Kidney (tissue), 14 donors: Measurements from ENCODE around the gene ADTRP. TPM values are rescaled to one million over a fixed set of nuclear protein-coding genes. Genes with fewer than 3 reads are reported as not detected.

Experiments used
- DNase-seq, 5 donors: peaks; one replicate each; pipeline ENCODE4 v3.0.0-alpha.2; 2013 to 2020
- FAIRE-seq: peaks from 2 replicates; lab custom pipeline; 2012; peaks lifted over from hg19 to GRCh38; lab: Jason Lieb, UNC
- H3K27ac ChIP-seq, 2 donors: one replicate each; pipeline ENCODE4 v1.7.0; 2013; ENCODE audit warnings: low read depth in 2 of 2, low read length in 2 of 2, inconsistent platforms in 1 of 2
- H3K27me3 ChIP-seq: one replicate; pipeline ENCODE4 v1.7.1; 2013; ENCODE audit warnings: low read length, inconsistent platforms; ENCODE audit not compliant: control insufficient read depth, insufficient read depth
- H3K36me3 ChIP-seq, 3 donors: one replicate each; pipeline versions ENCODE4 v1.7.0 to v1.7.1; 2013; ENCODE audit warnings: low read length in 3 of 3, control low read depth in 1 of 3, inconsistent platforms in 1 of 3; ENCODE audit not compliant: insufficient read depth in 3 of 3, control insufficient read depth in 2 of 3
- H3K4me1 ChIP-seq, 3 donors: one replicate each; pipeline versions ENCODE4 v1.7.0 to v1.7.1; 2013; ENCODE audit warnings: low read length in 3 of 3, inconsistent platforms in 1 of 3, low read depth in 1 of 3; ENCODE audit not compliant: control insufficient read depth in 2 of 3, insufficient read depth in 2 of 3
- H3K4me3 ChIP-seq, 3 donors: one replicate each; pipeline versions ENCODE4 v1.7.0 to v1.8.1; 2013; ENCODE audit warnings: low read length in 3 of 3, control low read depth in 1 of 3, inconsistent platforms in 1 of 3
- H3K9ac ChIP-seq, 3 donors: one replicate each; pipeline versions ENCODE4 v1.7.0 to v1.7.1; 2013; ENCODE audit warnings: low read length in 3 of 3, control low read depth in 1 of 3, inconsistent platforms in 1 of 3
- H3K9me3 ChIP-seq, 3 donors: one replicate each; pipeline versions ENCODE4 v1.7.0 to v1.7.1; 2013; ENCODE audit warnings: low read length in 3 of 3, control low read depth in 1 of 3, inconsistent platforms in 1 of 3; ENCODE audit not compliant: control insufficient read depth in 2 of 3, insufficient read depth in 1 of 3
- intact Hi-C: fragments of 100-400 bp; cut with DNase I; formaldehyde crosslinking; loops from one replicate; pipeline ENCODE4 v1.11.1; 2022
- polyA plus RNA-seq: library from polyadenylated mRNA; stranded (reverse); fragments of 350-450 nt; fragmentation: Illumina TruSeq; extraction: RNeasy Lipid Tissue Mini Kit (QIAGEN cat#74804); gene quantifications from one replicate; pipeline ENCODE4 v1.2.3, GENCODE V29; 2014; ENCODE audit warnings: low read depth, low replicate concordance; ENCODE audit not compliant: insufficient read depth
- total RNA-seq: library from RNA; stranded (reverse); fragmentation: NEBNext Ultra II Directional; extraction: Animal tissue kit (Norgen Biotek cat#: 25700); gene quantifications from one replicate; pipeline ENCODE4 v1.2.1, GENCODE V29; 2021
- TF ChIP-seq, protein P1 (sequence below): IDR thresholded peaks from 3 replicates; pipeline ENCODE4 v1.5.1; 2012; ENCODE audit warnings: mild to moderate bottlenecking, moderate library complexity, borderline replicate concordance; ENCODE audit not compliant: insufficient read depth; ENCODE audit errors: extremely low read depth
- donor health status: control.
- donor health status: control.
- donor health status: control.
- donor health status: control.
- donor health status: control.
- donor health status: DM: yes; HTN: yes; CAD: no.
- donor health status: Normal renal cell carcinoma (clear cell type).

ADTRP gene
- total and polyA plus RNA-seq, 2 donors from 2014 or later: 2.7 to 5.9 TPM

DNA sequence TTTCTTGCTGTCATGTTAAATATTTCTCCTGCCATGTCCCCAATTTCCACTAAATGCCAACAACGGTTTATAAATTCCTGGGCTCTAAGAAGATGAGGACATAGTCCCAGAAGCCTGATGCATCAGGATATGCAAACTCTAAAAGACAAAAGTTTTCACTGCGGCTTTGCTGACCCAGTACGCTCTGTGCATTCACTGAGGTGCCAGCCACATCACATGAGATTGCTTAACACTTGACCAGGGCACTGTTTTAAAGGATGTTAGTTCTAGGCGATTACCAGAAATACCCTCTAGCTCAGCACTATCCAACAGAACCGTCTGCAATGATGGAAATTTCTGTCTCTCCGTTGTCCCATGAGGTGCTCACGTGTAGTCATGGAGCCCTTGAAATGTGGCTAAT, 19.9 kb upstream of the ADTRP start:
- TF ChIP-seq, protein P1, sequence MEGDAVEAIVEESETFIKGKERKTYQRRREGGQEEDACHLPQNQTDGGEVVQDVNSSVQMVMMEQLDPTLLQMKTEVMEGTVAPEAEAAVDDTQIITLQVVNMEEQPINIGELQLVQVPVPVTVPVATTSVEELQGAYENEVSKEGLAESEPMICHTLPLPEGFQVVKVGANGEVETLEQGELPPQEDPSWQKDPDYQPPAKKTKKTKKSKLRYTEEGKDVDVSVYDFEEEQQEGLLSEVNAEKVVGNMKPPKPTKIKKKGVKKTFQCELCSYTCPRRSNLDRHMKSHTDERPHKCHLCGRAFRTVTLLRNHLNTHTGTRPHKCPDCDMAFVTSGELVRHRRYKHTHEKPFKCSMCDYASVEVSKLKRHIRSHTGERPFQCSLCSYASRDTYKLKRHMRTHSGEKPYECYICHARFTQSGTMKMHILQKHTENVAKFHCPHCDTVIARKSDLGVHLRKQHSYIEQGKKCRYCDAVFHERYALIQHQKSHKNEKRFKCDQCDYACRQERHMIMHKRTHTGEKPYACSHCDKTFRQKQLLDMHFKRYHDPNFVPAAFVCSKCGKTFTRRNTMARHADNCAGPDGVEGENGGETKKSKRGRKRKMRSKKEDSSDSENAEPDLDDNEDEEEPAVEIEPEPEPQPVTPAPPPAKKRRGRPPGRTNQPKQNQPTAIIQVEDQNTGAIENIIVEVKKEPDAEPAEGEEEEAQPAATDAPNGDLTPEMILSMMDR: no peak
- no peak for FAIRE-seq
- intact Hi-C loops: no loop called here

DNA sequence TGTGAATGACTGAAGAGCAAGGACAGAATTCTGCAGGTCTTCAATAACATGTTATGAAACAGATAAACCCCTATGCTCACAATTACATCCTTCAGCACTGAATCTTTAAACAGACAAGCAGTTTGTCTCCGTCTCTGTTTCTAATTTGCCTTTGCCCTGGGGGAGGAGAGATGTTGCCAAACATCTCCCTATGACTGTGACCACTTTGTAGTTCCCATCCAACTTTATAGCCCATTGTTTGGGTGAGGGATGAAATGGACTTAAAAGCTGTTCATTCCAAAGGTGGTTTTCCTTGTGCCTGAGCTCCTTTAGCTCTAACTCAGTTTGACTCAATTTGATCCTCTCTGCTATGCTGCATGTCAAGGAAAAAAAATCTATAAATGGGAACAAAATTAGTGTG, 19.5 kb upstream of the ADTRP start:
- no peak for DNase-seq
- H3K36me3 ChIP-seq: no peaks in the 10 kb centered on the region
- FAIRE-seq: no peak
- H3K9me3 ChIP-seq: no peaks in the 10 kb centered on the region
- H3K4me1 ChIP-seq: peaks cover 0 to 8% (median 6%) of the 10 kb centered on the region in 3 donors
- TF ChIP-seq, protein P1: no peak
- intact Hi-C loops: no loop called here
- no peaks in the 10 kb centered on the region for H3K27me3 ChIP-seq
- H3K9ac ChIP-seq: no peak overlapping the region
- H3K27ac ChIP-seq: no peak overlapping the region
- H3K4me3 ChIP-seq: no peak overlapping the region

More for the DNA sequence above, 19.9 kb upstream of the ADTRP start:
- Histone ChIP-seq H3K4me3 (no peak overlapping the region), H3K9ac (no peak overlapping the region), H3K36me3 (no peaks in the 10 kb centered on the region), H3K9me3 (no peaks in the 10 kb centered on the region), H3K4me1 (peaks cover 0 to 8% (median 6%) of the 10 kb centered on the region in 3 donors), H3K27me3 (no peaks in the 10 kb centered on the region), H3K27ac (no peak overlapping the region)
- DNase-seq: no peak

DNA sequence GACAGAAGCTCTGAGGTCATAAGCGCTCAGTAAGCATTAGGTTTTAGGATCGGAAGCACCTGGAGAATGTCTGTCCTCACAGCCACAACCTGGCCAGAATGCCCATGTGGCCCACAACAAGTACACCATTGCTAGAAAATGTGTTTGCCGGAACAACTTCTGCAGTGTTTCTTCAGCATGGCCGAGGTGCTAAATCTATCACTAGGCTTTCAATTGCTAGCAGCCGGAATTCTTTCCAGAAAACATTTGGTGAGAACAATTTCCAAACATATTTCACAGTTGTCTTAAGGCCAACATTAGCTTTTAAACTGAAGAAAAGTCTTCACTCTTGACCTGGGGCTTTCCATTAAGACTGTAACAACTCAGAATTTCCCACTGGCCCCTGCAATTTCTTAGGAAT, 18.2 kb upstream of the ADTRP start:
- DNase-seq (peak in 2 of 5 donors; percentile 35 to 72), FAIRE-seq (no peak)
- Histone ChIP-seq H3K4me3 (no peak overlapping the region), H3K36me3 (no peaks in the 10 kb centered on the region), H3K9me3 (no peaks in the 10 kb centered on the region), H3K9ac (no peak overlapping the region), H3K4me1 (peaks cover 0 to 8% (median 6%) of the 10 kb centered on the region in 3 donors), H3K27me3 (no peaks in the 10 kb centered on the region), H3K27ac (no peak overlapping the region)
- intact Hi-C loops: no loop called here
- TF ChIP-seq, protein P1: no peak

DNA sequence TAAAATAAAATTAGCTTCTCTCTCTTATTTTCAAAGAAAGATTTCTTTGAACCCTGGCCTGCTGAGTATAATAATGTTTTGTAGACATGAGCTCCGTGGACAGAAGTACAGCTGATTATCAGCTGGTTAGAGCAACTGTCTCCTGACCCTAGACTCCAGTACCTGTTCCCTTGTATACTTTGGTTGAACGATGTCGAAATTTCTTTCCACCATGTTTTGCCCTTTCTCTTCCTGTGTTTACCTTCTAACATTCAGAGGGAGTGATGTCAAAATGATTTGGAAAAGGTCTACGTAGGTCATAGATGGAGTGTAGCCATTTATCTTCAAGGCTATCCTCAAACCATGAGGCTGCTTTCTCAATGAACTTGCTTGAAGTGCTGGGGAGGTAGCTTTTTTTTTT, 16.8 kb upstream of the ADTRP start:
- no peak for DNase-seq
- no peaks in the 10 kb centered on the region for H3K27me3 ChIP-seq
- H3K27ac ChIP-seq: peak overlapping the region; percentile 26 to 79
- H3K9ac ChIP-seq: peak overlapping the region in 1 of 3 donors; percentile 14
- H3K4me1 ChIP-seq: peaks cover 0 to 8% (median 6%) of the 10 kb centered on the region in 3 donors
- TF ChIP-seq, protein P1: no peak
- H3K4me3 ChIP-seq: peak overlapping the region in 1 of 3 donors; percentile 42
- FAIRE-seq: no peak
- H3K9me3 ChIP-seq: no peaks in the 10 kb centered on the region
- intact Hi-C loops: no loop called here
- H3K36me3 ChIP-seq: no peaks in the 10 kb centered on the region
